GM12873 (cell line): ENCODE data around the gene ELK3.

Experiments
- TF ChIP-seq, protein P1 (sequence below): IDR thresholded peaks from 2 replicates; pipeline ENCODE4 v1.5.1; 2012; ENCODE audit warnings: low read depth, mild to moderate bottlenecking, moderate library complexity, low read length, control low read depth; ENCODE audit not compliant: insufficient read depth; ENCODE audit errors: missing control alignments

Gene ELK3

DNA sequence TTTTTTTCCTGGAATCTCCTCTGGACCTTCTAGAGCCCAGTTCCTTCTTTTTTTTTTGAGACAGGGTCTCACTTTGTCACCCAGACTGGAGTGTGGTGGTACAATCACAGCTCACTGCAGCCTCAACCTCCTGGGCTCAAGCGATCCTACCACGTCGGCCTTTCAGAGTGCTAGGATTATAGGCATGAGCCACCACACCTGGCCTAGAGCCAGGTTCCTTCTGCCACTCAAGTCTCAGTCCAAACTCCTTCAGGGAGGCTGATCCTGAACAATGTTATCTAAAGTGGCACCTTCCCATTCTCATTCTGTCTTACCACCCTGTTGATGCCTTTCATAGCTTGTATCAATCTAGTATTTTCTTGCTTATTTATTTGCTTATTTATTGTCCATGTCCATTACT, 22.3 kb upstream of the ELK3 start:
- TF ChIP-seq, protein P1, sequence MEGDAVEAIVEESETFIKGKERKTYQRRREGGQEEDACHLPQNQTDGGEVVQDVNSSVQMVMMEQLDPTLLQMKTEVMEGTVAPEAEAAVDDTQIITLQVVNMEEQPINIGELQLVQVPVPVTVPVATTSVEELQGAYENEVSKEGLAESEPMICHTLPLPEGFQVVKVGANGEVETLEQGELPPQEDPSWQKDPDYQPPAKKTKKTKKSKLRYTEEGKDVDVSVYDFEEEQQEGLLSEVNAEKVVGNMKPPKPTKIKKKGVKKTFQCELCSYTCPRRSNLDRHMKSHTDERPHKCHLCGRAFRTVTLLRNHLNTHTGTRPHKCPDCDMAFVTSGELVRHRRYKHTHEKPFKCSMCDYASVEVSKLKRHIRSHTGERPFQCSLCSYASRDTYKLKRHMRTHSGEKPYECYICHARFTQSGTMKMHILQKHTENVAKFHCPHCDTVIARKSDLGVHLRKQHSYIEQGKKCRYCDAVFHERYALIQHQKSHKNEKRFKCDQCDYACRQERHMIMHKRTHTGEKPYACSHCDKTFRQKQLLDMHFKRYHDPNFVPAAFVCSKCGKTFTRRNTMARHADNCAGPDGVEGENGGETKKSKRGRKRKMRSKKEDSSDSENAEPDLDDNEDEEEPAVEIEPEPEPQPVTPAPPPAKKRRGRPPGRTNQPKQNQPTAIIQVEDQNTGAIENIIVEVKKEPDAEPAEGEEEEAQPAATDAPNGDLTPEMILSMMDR = no peak

DNA sequence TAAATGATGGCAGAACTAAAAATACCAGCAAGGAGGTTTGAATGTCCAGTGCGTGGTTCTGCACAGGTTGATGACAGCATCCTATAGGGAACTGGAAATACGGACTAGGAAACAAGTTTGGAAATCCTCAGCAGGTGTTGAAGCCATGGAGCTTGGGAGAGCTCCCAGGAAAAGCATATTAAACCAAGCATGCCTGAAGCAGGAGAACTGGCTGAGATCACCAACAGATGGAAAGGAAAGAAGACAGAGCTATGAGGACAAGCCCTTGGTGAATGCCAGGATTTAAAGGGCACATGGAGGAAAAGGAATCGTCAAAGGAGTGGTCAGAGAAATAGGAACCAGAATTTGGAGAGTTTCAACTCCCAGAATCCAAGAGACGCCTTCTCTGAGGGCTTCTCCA, 21.2 kb upstream of the ELK3 start:
- TF ChIP-seq, protein P1 = no peak

DNA sequence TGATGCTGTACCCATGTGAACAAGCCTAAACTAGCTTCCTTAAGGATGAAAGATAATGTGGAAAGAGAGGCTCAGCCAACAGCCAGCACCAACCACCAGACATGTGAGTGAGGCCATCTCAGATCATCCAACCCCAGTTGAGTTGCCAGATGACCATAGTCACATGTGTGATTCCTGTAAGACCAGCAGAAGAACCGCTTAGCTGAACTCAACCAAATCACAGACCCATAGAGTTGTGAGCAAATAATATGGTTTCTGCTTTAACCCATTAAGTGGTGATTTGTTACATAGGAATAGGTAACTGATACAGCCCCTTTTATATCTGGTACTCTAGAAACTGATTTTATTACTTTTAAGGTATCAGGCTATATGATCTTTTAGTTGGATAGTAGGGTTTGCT, 17.6 kb upstream of the ELK3 start:
- TF ChIP-seq, protein P1 = no peak

DNA sequence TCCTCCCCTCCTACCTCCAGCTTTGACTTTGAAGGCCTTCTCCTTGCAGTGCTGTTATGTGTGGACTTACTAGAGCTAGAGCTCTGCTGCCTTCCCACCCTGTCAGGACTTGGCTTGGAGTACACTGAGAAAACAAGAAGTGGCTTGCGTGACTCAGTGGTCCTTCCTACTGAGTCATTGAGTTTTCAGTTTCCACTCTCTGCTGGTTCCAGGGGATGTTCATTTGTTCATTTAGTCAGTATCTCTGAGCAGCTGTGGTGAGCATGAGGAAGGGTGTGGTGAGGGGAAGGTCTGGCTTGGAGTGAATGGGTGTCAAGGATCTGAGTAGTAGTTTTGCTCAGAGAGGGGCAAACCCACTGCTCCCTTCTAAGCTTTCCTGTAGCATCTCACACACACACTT, 17.2 kb upstream of the ELK3 start:
- TF ChIP-seq, protein P1 = no peak

DNA sequence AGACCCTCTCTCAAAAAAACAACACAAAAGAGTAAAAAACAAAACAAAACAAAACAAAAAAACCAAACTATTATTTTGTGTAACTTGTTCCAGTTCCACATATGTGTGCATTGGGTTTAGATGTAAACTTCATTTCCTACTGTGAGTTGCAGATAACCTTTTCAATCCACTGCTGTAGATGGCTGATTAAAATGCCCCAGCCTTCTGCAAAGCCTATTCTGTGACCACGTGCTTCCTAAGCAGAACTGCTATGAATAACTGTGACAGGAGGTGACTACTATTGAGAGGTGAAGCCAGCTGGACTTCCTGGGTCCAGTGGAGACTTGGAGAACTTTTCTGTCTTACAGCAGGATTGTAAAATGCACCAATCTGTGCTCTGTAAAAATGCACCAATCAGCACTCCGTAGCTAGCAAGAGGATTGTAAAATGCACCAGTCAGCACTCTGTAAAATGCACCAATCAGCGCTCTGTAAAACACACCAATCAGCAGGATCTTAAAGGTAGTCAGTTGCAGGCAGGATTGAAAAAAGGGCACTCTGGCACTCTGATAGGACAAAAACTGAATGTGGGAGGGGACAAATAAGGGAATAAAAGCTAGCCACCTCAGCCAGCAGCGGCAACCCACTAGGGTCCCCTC, 10.3 kb upstream of the ELK3 start:
- TF ChIP-seq, protein P1 = no peak

DNA sequence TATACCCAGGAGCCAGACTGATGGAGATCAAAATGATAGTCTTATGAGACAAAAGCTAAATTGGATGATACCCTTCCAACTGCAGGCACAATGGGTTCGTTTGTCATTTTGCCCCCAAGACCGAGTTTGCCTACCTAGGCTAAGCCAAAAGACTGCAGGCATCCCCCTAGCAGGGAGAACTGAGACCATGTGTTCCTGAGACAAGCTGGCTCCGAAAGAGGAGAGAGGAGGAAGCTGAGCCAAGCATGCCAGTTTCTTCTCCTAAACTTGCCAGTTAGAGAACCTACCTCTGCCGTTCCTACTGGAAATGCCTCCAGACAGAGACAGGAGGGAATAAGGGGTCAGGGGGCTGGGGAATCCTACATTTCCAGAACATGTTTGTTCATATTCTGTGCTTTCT, 8.3 kb upstream of the ELK3 start:
- TF ChIP-seq, protein P1 = no peak

DNA sequence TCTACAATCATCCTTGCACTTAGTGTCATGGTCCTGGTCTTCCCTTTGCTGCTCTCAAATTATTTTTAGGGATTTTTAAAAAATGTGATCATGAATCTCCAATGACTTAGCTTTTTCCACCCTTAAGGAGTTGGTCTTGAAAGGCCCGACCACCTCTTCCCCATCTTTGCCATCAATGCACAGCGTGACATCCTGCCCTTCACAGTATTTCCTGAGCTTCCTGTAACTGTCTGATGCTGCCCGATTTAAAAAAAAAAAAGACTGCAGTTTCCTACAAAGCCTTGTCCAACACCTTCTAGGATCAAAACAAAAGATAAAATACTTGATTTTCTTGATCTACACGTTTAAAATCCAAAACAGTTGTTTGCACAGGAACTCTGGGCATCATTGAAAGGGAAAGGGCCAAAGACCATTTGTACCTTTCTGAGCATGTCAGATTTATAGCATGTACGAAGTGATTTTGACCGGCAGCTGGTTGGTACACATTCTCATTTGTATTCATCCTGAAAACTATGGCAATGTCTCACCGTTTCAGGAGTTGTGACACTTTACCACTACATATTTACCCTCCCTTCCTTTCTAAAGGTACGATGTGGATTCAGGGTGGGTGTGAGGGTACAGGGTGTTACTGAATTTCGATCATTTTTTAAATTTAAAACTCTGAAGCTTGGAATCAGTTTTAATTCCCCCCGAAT, 7.4 kb upstream of the ELK3 start:
- TF ChIP-seq, protein P1 = no peak
